Bone marrow (tissue), 2 donors: ENCODE measurements around the gene GBP2.
"Not testable (repeated sequence)": the region's sequence is repeated elsewhere in the genome, so short reads cannot be mapped to it uniquely, and the experiment has no call there.

Experiments used
- DNase-seq, 2 donors: peaks; one replicate each; lab custom pipeline; 2025; lab: John Stamatoyannopoulos, UW

The GBP2 gene

GRCh38 chr1:89125913-89126580 lies at the start of gene GBP2:
Gene GBP2, minus strand, starts transcription at chr1:89126114. Its CDS starts 4,148 bp downstream, at chr1:89121966.
- peak; percentile 18 to 87 for DNase-seq

- no peak for DNase-seq
Measured at GRCh38 chr1:89174491-89174890, 48.6 kb upstream of the GBP2 start.

GRCh38 chr1:89172468-89173143 lies 46.7 kb upstream of the GBP2 start:
- DNase-seq = no peak

- no peak for DNase-seq
Measured at GRCh38 chr1:89171067-89171438, 45.1 kb upstream of the GBP2 start.

- no peak for DNase-seq
Measured at GRCh38 chr1:89170170-89171066, 44.5 kb upstream of the GBP2 start.

GRCh38 chr1:89169166-89169565 lies 43.3 kb upstream of the GBP2 start:
- DNase-seq = no peak

- DNase-seq = no peak
Measured at GRCh38 chr1:89167590-89168230, 41.8 kb upstream of the GBP2 start.

- no peak for DNase-seq
Measured at GRCh38 chr1:89166705-89167104, 40.8 kb upstream of the GBP2 start.

- DNase-seq = no peak
Measured at GRCh38 chr1:89165811-89166210, 39.9 kb upstream of the GBP2 start.

GRCh38 chr1:89151047-89151446 lies 25.1 kb upstream of the GBP2 start:
- DNase-seq = no peak

- DNase-seq = no peak
Measured at GRCh38 chr1:89149976-89150375, 24.1 kb upstream of the GBP2 start.

- no peak for DNase-seq
Measured at GRCh38 chr1:89149229-89149628, 23.3 kb upstream of the GBP2 start.

- no peak for DNase-seq
Measured at GRCh38 chr1:89147678-89148658, 22.1 kb upstream of the GBP2 start.

- no peak for DNase-seq
Measured at GRCh38 chr1:89146721-89147120, 20.8 kb upstream of the GBP2 start.

GRCh38 chr1:89143484-89143883 lies 17.6 kb upstream of the GBP2 start:
- no peak for DNase-seq

- DNase-seq = no peak
Measured at GRCh38 chr1:89142160-89142559, 16.2 kb upstream of the GBP2 start.

- no peak for DNase-seq
Measured at GRCh38 chr1:89133747-89134146, 7.8 kb upstream of the GBP2 start.

- DNase-seq = no peak
Measured at GRCh38 chr1:89130716-89131115, 4.8 kb upstream of the GBP2 start.

GRCh38 chr1:89129911-89130310 lies 4.0 kb upstream of the GBP2 start:
- DNase-seq = peak in 1 of 2 donors; percentile 58

- not testable (repeated sequence) for DNase-seq
Measured at GRCh38 chr1:89128003-89128458, 2.1 kb upstream of the GBP2 start.
